Suprapubic skin (tissue), 4 donors: Measurements from ENCODE around the gene TRIM61. TPM values are rescaled to one million over a fixed set of nuclear protein-coding genes. Genes with fewer than 3 reads are reported as not detected.
"Not testable (repeated sequence)": the region's sequence is repeated elsewhere in the genome, so short reads cannot be mapped to it uniquely, and the experiment has no call there.

Experiments
- DNase-seq, 2 donors: peaks; one replicate each; pipeline ENCODE4 v3.0.0-alpha.2; 2019; ENCODE audit warnings: low spot score in 2 of 2
- H3K27ac ChIP-seq: fragments of 200-600 bp; sonication (generic); one replicate; pipeline ENCODE4 v1.5.1; 2019
- H3K27me3 ChIP-seq: fragments of 200-600 bp; sonication (generic); one replicate; pipeline ENCODE4 v1.5.1; 2019
- H3K36me3 ChIP-seq: fragments of 200-600 bp; sonication (generic); one replicate; pipeline ENCODE4 v1.5.1; 2019
- H3K4me1 ChIP-seq: fragments of 200-600 bp; sonication (generic); one replicate; pipeline ENCODE4 v1.5.1; 2019
- H3K4me3 ChIP-seq: fragments of 200-600 bp; sonication (generic); one replicate; pipeline ENCODE4 v1.5.1; 2019; ENCODE audit warnings: mild to moderate bottlenecking
- H3K9me3 ChIP-seq: fragments of 200-600 bp; sonication (generic); one replicate; pipeline ENCODE4 v1.5.1; 2019
- CTCF ChIP-seq, 2 donors: fragments of 200-600 bp in 1 of 2; fragments of 450-650 bp in 1 of 2; sonication (generic) in 1 of 2; IDR thresholded peaks; one replicate each; pipeline ENCODE4 v1.5.1; 2016 to 2019; ENCODE audit warnings: antibody characterized with exemption in 2 of 2, mild to moderate bottlenecking in 1 of 2, moderate library complexity in 1 of 2
- EP300 ChIP-seq: sonication (generic); formaldehyde crosslinking; IDR thresholded peaks from one replicate; pipeline ENCODE4 v1.6.1; 2017; ENCODE audit warnings: antibody characterized with exemption
- POLR2A ChIP-seq, 2 donors: fragments of 450-650 bp; IDR thresholded peaks; one replicate each; pipeline ENCODE4 v1.6.1; 2017; ENCODE audit warnings: antibody characterized with exemption in 2 of 2, mild to moderate bottlenecking in 2 of 2, moderate library complexity in 2 of 2
- POLR2AphosphoS5 ChIP-seq, 3 donors: sonication (generic); formaldehyde crosslinking; IDR thresholded peaks; one replicate each; pipeline ENCODE4 v1.6.1; 2017; ENCODE audit warnings: antibody characterized with exemption in 3 of 3
- WGBS: methylation state at CpG from one replicate; pipeline ENCODE4 v1.1.5; 2018; 5-methylcytosine and 5-hydroxymethylcytosine counted together
- total RNA-seq, 4 donors: library from RNA; depleted of rRNA; stranded (reverse); fragments of >200 nt; gene quantifications; one replicate each; pipeline ENCODE4 v1.1.0, GENCODE V29; 2016

TRIM61 gene
- total RNA-seq, 4 donors from 2014 or later = not detected

- WGBS = 37% methylated on average over 2 of the region's 2 CpGs
- H3K4me1 ChIP-seq = no peaks in the 10 kb centered on the region
- DNase-seq = no peak
- no peak overlapping the region for H3K4me3 ChIP-seq
- H3K27ac ChIP-seq = no peak overlapping the region
- no peaks in the 10 kb centered on the region for H3K36me3 ChIP-seq
- TF ChIP-seq CTCF (IDR thresholded peaks at IDR 0.05) (no peak), POLR2AphosphoS5 (IDR thresholded peaks at IDR 0.05) (no peak), POLR2A (IDR thresholded peaks at IDR 0.05) (no peak), EP300 (no peak)
- H3K9me3 ChIP-seq = peaks cover 2% of the 10 kb centered on the region
- H3K27me3 ChIP-seq = no peaks in the 10 kb centered on the region
Measured at GRCh38 chr4:164989471-164989870, 12.0 kb upstream of the TRIM61 start.

- not testable (repeated sequence) for H3K4me1 ChIP-seq, H3K36me3 ChIP-seq
- 87% methylated on average over 2 of the region's 2 CpGs for WGBS
Measured at GRCh38 chr4:164971929-164972328, 5.5 kb downstream of the TRIM61 start.

GRCh38 chr4:164959896-164960295, 17.6 kb downstream of the TRIM61 start:
- Histone ChIP-seq H3K27ac (no peak overlapping the region), H3K4me3 (no peak overlapping the region), H3K27me3 (no peaks in the 10 kb centered on the region), H3K4me1 (peaks cover 6% of the 10 kb centered on the region), H3K9me3 (no peaks in the 10 kb centered on the region), H3K36me3 (no peaks in the 10 kb centered on the region)
- TF ChIP-seq EP300 = no peak
- no peak for TF ChIP-seq POLR2A (IDR thresholded peaks at IDR 0.05)
- TF ChIP-seq CTCF (IDR thresholded peaks at IDR 0.05) = no peak
- no peak for TF ChIP-seq POLR2AphosphoS5 (IDR thresholded peaks at IDR 0.05)
- no peak for DNase-seq
- 50% methylated on average over 2 of the region's 2 CpGs for WGBS

More at GRCh38 chr4:164971929-164972328, 5.5 kb downstream of the TRIM61 start:
- not testable (repeated sequence) for DNase-seq, H3K4me3 ChIP-seq, H3K27ac ChIP-seq, H3K9me3 ChIP-seq, H3K27me3 ChIP-seq

GRCh38 chr4:164959421-164959820, 18.0 kb downstream of the TRIM61 start:
- H3K27ac ChIP-seq, H3K36me3 ChIP-seq, H3K27me3 ChIP-seq, H3K4me1 ChIP-seq, H3K4me3 ChIP-seq, DNase-seq, H3K9me3 ChIP-seq: not testable (repeated sequence)
- 34% methylated on average over 2 of the region's 3 CpGs for WGBS

- peak; percentile 68 to 87 for DNase-seq
- Histone ChIP-seq H3K27me3 (no peaks in the 10 kb centered on the region), H3K4me3 (peak overlapping the region; percentile 60), H3K36me3 (no peaks in the 10 kb centered on the region), H3K27ac (no peak overlapping the region), H3K9me3 (no peaks in the 10 kb centered on the region), H3K4me1 (peaks cover 6% of the 10 kb centered on the region)
- TF ChIP-seq POLR2AphosphoS5 (IDR thresholded peaks at IDR 0.05) = no peak
- TF ChIP-seq CTCF (IDR thresholded peaks at IDR 0.05) = no peak
- TF ChIP-seq EP300 = no peak
- no peak for TF ChIP-seq POLR2A (IDR thresholded peaks at IDR 0.05)
- 16% methylated on average over 13 of the region's 46 CpGs for WGBS
Measured at GRCh38 chr4:164956766-164957643, 20.5 kb downstream of the TRIM61 start.

GRCh38 chr4:164955107-164955805, 22.2 kb downstream of the TRIM61 start:
- no peaks in the 10 kb centered on the region for H3K27me3 ChIP-seq
- peaks cover 6% of the 10 kb centered on the region for H3K4me1 ChIP-seq
- no peak for TF ChIP-seq POLR2A (IDR thresholded peaks at IDR 0.05)
- no peak for TF ChIP-seq CTCF (IDR thresholded peaks at IDR 0.05)
- no peak for TF ChIP-seq POLR2AphosphoS5 (IDR thresholded peaks at IDR 0.05)
- TF ChIP-seq EP300 = no peak
- no peak overlapping the region for H3K27ac ChIP-seq
- no peak for DNase-seq
- no peaks in the 10 kb centered on the region for H3K36me3 ChIP-seq
- no peaks in the 10 kb centered on the region for H3K9me3 ChIP-seq
- 89% methylated on average over 4 of the region's 4 CpGs for WGBS
- no peak overlapping the region for H3K4me3 ChIP-seq
